ENCODE data around the gene SLC37A4.

- peak in 1 of 3 experiments; percentile 5 for TF ChIP-seq CTCF (IDR thresholded peaks at IDR 0.05)
- no peak for TF ChIP-seq POLR2A (IDR thresholded peaks at IDR 0.05)
- no peak for TF ChIP-seq POLR2AphosphoS5 (IDR thresholded peaks at IDR 0.05; ENCODE audit: insufficient read depth in 1 of 2, low read depth in 1 of 2)
Measured at GRCh38 chr11:119044708-119045107, 14.0 kb upstream of the SLC37A4 start.
